Daoy (cell line): Measurements from ENCODE around the gene CSTF1. TPM values are rescaled to one million over a fixed set of nuclear protein-coding genes. Genes with fewer than 3 reads are reported as not detected.

Experiments used
- total RNA-seq: library from RNA; depleted of rRNA; stranded (reverse); fragments of >200 nt; shearing (Covaris generic); gene quantifications from 2 replicates; pipeline ENCODE4 v1.2.3, GENCODE V29; 2014; rRNA removed

The CSTF1 gene
- total RNA-seq, 1 experiment from 2014 or later = 45.2 TPM

Other genes starting within 250 kb of the CSTF1 start
- gene MC3R, start 143.9 kb upstream of the CSTF1 start, total RNA-seq = not detected in 2 replicates
- 5.7 and 6.7 TPM in 2 replicates for gene FAM210B, start 33.7 kb upstream of the CSTF1 start, total RNA-seq
- 115 and 137 TPM in 2 replicates for gene AURKA, start 430 bp upstream of the CSTF1 start, total RNA-seq
- 0.09 and 0.17 TPM in 2 replicates for gene CASS4, start 19.6 kb downstream of the CSTF1 start, total RNA-seq
- gene RTF2, start 76.0 kb downstream of the CSTF1 start, total RNA-seq = 81.7 and 87.3 TPM in 2 replicates
- gene FAM209A, start 132.1 kb downstream of the CSTF1 start, total RNA-seq = not detected in 2 replicates
- gene FAM209B, start 140.6 kb downstream of the CSTF1 start, total RNA-seq = not detected in 2 replicates
- 4.5 and 7.7 TPM in 2 replicates for gene TFAP2C, start 236.7 kb downstream of the CSTF1 start, total RNA-seq